Cardiac fibroblast (primary cell): Measurements from ENCODE around the gene PPP1R1B.

Experiments
- DNase-seq, 2 donors: peaks; one replicate each; pipeline versions ENCODE4 v3.0.0 to v3.0.0-alpha.2; 2010; ENCODE audit warnings: low read depth in 2 of 2
- H3K4me3 ChIP-seq, 2 donors: replicated peaks in 1 of 2; 1 replicate in 1 of 2; 2 replicates in 1 of 2; pipeline ENCODE4 v1.5.1; 2011; ENCODE audit warnings: low read depth in 2 of 2, low read length in 2 of 2, mild to moderate bottlenecking in 2 of 2, moderate library complexity in 1 of 2
- TF ChIP-seq, protein P1 (sequence below): IDR thresholded peaks from one replicate; pipeline ENCODE4 v1.5.1; 2011; ENCODE audit warnings: low read depth, mild to moderate bottlenecking, low read length, inconsistent platforms

PPP1R1B gene

DNA sequence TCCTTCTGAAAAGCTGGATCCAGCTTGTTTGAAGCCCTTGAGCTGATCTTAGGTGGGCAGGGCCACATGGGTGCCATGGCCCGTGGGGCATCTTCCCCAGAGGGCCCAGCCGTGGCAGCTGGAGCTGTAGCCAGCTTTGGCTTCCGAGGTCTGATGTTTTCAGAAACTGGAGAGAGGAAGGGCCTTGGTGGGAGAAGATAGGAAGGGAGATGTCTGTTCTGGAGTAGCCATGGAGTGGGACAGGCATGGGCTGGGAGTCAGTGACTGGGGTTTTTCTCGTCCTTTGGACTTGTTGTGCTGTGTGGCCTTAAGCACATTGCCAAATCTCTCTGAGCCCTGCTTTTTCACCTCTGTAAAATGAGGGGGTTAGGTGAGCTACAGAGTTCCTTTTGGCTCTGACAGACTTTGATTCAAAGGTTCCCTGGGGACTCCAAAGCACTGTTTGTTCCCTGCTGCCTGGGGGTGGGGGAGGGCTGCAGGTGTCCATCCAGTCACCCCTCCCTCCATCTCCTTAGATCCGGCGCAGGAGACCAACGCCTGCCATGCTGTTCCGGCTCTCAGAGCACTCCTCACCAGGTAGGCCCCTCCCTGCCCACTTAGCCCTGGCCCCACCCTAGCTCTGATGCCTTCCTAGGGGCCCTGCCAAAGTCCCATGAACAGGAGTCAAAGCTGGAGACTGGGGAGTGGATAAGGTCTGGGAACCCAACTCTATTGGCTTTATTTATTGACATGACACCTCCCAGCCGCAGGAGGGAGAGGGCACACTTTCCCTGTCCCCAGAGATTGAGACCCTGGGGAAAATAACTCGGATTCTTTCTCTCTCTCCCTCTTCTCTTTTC is 2.1 kb downstream of the PPP1R1B start:
- no peak overlapping the region for H3K4me3 ChIP-seq
- DNase-seq, result no peak
- TF ChIP-seq, protein P1, sequence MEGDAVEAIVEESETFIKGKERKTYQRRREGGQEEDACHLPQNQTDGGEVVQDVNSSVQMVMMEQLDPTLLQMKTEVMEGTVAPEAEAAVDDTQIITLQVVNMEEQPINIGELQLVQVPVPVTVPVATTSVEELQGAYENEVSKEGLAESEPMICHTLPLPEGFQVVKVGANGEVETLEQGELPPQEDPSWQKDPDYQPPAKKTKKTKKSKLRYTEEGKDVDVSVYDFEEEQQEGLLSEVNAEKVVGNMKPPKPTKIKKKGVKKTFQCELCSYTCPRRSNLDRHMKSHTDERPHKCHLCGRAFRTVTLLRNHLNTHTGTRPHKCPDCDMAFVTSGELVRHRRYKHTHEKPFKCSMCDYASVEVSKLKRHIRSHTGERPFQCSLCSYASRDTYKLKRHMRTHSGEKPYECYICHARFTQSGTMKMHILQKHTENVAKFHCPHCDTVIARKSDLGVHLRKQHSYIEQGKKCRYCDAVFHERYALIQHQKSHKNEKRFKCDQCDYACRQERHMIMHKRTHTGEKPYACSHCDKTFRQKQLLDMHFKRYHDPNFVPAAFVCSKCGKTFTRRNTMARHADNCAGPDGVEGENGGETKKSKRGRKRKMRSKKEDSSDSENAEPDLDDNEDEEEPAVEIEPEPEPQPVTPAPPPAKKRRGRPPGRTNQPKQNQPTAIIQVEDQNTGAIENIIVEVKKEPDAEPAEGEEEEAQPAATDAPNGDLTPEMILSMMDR, result no peak

DNA sequence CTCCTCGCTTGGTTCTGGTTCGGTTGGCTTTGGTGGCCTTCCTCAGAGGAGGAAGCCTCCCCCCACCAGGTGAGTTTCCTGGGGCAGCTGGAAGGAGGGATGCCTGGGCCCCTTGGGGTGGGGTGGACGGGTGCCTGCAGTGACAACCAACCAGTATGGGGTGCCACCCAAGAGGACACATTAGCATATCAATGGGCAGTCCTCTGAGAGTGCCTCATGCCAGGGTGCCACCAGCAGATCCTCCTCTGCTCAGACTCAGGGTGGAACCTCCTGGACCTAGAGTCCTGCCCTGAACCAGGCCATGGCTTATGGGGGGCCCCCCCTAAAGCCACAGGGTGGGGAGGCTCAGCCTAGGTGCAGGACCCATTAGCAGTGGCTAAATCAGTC is 2.7 kb downstream of the PPP1R1B start:
- H3K4me3 ChIP-seq, result no peak overlapping the region
- TF ChIP-seq, protein P1, result no peak
- no peak for DNase-seq

DNA sequence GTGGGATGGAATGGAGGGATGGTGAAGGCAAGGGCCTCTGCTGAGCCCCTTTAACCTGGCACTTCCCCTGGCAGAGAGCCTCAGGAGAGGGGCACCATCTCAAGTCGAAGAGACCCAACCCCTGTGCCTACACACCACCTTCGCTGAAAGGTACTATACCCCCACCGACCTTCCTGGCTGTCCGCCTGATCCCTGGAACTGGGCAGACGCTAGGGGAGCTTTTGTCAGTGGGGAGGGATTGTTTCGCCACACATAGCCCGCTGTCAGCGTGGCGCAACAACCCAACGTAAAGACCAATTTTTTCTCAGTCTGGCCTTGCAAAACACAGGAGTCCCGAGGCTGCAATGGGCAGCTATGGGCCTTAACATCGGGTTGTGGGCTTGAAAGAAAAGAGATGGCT is 3.1 kb downstream of the PPP1R1B start:
- H3K4me3 ChIP-seq, result no peak overlapping the region
- DNase-seq, result no peak
- TF ChIP-seq, protein P1, result no peak

DNA sequence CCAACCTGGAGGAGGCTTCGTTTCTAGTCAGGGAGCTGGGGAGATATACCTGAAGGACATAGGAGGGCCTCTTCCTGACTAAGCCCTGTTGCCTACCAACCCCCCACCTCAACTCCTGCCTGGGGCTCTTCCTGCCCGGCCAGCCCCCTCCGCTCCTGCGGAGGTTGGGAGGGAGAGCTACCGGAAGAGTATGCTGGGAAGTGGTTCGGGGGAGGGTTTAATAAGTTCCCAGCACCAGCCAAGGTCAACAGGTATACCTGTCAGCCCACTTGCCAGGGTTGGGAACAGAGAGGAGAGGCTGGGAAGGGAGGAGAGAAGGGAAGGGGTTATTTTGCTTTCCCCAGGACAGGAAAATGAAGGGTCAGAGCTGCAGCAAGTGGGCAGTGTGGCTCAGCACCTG is 4.7 kb downstream of the PPP1R1B start:
- no peak overlapping the region for H3K4me3 ChIP-seq
- TF ChIP-seq, protein P1, result no peak
- no peak for DNase-seq

DNA sequence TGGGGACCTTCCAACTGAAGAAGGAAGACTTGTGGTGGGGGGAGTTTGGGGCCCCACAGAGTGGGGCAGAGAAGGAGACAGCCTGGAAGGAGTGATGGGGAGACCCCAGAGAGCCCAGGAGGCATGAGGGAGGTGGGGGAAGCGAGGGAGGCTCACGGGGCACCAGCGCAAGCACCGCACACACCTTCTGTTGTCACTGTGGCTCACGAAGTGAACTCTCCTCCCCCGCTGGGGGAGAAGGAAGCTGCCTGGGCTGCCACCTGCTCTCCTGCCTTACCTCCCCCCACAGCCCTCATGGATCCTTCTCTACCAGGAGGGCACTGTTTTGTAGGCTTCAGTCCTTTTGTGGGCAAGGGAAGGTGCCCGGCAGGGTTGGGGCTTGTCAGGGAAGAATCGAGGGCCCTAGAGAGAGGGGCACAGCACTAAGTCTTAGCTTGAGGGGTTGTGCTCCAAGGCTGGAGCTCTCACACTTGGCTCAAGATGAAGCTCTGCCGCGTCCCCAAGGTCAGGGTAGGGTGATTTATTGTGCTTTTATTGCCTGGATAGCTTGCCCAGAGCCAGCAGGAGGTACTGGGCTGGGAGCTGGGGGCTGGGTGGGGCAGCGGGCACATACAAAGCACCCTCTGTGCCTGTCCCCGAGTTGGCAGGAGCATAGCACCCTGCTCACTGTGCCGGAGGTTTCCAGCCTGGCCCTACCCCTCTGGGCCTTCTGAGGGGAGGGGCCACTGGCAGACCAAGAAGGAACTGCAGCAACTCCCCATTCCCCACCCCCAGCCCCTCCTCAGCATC is 5.6 kb downstream of the PPP1R1B start:
- DNase-seq, result no peak
- TF ChIP-seq, protein P1, result no peak
- H3K4me3 ChIP-seq, result no peak overlapping the region

DNA sequence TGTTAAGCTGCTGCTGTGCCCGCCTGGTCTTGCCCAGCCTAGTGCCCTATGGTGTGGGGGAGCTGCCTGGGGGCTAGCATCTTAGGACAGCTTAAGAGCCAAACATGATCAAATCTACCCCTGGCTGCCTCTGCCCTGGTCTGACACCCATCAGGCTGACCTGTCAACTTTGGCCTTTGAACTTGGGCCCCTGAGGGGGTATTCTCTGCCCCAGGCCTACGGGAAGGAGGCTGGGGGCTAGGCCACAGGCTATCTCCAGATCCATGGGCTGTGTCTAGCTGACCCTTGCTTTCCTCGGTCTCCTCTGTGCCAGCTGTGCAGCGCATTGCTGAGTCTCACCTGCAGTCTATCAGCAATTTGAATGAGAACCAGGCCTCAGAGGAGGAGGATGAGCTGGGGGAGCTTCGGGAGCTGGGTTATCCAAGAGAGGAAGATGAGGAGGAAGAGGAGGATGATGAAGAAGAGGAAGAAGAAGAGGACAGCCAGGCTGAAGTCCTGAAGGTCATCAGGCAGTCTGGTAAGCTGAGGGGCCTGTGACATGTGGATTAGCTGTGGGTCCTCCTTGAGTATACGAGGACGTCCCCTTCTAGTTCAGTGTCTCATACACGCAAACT is 6.9 kb downstream of the PPP1R1B start:
- no peak overlapping the region for H3K4me3 ChIP-seq
- TF ChIP-seq, protein P1, result no peak
- no peak for DNase-seq
